HG02678 (cell line): ENCODE data around the gene PER1.

Experiments used
- ATAC-seq: cut with Tn5 transposase; IDR thresholded peaks from one replicate; pipeline ENCODE4 v1.9.1; 2021; ENCODE audit warnings: mild to moderate bottlenecking, moderate library complexity; ENCODE audit not compliant: unreplicated experiment

PER1 gene

GRCh38 chr17:8153525-8153956, 1.3 kb upstream of the PER1 start:
- no peak for ATAC-seq

- no peak for ATAC-seq
Measured at GRCh38 chr17:8153031-8153451, 837 bp upstream of the PER1 start.

DNA sequence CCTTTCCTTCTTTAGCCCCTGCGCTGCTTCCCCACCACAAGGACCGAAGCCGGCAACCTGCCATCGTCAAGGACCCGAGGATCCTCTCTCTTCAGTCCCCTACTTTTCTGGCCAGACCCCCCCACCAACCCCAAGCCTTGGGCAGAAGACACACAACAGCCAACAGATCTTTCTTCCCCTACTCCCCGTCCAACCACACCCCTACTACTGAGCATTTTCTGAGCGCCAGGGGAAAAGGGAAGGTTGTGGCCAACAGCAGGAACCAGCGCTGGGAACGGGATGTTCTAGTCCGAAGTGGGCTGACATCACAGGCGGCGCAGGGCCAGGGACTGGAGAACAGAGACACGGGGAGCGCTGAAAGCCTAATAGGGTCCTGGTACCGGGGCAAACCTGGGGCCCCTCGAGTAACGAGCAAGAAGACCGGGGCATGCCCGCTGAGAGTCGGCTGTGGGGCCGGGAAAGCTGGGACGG, 528 bp downstream of the PER1 start:
- no peak for ATAC-seq

DNA sequence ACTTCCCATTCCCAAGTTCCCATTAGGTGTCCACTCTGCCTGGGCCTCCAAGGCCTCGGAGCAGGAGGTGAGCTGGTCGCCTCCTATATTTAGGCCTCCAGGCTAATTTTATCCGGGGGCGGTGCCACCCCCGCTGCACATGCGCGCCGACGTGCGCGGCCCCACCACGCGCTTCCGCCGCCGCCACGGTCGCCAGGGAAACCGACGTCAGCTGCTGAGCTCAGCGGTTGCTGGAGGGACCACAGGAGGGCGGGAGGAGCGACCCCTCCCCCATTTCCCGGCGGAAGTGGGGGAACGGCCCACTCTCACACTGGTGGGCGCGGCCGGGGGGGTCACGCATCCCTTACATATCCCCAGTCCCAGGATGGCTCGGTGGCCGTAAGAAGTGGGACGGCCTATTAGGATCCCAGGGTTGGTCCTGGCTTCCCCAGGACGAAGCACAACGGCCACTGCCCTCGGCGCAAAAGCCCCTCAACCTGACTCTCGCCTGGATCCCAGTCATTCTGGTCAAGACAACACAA, 1.0 kb downstream of the PER1 start:
- ATAC-seq = peak; percentile 54

- no peak for ATAC-seq
Measured at GRCh38 chr17:8150194-8151119, 1.7 kb downstream of the PER1 start.

DNA sequence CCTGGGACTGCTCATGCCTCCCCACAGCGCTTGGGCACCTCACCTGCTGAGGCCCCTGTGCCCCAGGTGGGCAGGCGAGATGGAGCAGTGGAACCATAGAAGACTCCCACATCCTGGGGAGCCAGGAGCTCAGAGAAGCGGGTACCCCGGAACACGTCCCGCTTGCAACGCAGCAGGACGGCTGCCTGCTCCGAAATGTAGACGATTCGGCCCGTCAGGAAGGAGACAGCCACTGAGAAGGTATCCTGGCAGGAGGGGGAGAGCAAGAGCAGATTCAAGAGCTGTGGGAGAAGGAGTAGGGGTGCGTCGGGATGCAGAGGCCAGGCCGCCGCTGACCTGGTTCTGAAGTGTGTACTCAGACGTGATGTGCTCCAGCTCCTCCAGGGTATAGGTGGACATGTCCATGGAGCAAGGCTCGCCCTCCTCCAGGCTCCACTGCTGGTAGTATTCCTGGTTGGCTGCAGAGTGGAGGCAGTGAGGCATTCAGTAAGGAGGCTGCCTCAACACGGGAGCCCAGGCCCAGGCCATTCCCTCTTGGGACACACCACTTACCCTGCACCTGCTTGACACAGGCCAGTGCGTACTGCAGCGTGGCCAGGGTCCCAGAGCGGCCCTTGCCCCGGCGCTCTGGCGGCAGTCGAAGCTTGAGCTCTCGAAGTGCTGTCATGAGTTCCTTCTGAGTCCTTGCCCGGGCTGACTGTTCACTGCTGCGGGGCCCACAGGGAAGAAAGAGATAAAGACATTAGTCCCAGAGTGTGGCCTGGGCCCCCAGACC, 2.6 kb downstream of the PER1 start:
- no peak for ATAC-seq

- ATAC-seq = no peak
Measured at GRCh38 chr17:8148560-8148959, 3.6 kb downstream of the PER1 start.

DNA sequence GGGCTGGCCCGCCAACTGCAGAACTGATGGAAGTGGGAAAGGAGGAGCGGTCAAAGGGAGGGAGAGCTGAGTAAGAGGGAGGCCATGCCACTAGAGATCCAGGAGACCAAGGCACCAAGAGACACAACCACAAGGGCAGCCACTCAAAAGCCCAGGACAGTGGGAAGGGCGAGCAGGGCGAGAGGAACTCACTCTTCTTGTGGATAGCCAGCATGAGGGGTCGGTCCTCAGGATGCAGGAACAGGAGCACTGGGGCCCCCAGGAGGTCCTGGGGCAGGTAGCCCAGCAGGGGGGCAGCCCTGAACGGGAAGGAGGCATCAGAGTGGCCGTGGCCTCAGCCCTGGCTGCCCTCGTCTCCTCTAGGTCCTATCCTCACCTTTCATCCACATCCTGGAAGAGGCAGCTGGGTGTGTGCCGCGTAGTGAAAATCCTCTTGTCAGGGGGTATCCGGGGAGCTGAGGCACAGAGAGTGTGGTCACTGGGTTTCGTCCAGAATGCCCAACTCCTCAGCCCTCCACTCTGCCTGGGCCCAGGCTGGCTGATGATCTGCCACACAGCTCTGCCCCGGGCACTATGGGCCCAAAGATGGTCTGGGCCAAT, 4.3 kb downstream of the PER1 start:
- no peak for ATAC-seq

GRCh38 chr17:8147141-8147804, 4.9 kb downstream of the PER1 start:
- no peak for ATAC-seq

GRCh38 chr17:8146381-8147140, 5.6 kb downstream of the PER1 start:
- ATAC-seq = no peak

- ATAC-seq = no peak
Measured at GRCh38 chr17:8145811-8146210, 6.4 kb downstream of the PER1 start.

GRCh38 chr17:8144401-8145231, 7.6 kb downstream of the PER1 start:
- ATAC-seq = no peak

DNA sequence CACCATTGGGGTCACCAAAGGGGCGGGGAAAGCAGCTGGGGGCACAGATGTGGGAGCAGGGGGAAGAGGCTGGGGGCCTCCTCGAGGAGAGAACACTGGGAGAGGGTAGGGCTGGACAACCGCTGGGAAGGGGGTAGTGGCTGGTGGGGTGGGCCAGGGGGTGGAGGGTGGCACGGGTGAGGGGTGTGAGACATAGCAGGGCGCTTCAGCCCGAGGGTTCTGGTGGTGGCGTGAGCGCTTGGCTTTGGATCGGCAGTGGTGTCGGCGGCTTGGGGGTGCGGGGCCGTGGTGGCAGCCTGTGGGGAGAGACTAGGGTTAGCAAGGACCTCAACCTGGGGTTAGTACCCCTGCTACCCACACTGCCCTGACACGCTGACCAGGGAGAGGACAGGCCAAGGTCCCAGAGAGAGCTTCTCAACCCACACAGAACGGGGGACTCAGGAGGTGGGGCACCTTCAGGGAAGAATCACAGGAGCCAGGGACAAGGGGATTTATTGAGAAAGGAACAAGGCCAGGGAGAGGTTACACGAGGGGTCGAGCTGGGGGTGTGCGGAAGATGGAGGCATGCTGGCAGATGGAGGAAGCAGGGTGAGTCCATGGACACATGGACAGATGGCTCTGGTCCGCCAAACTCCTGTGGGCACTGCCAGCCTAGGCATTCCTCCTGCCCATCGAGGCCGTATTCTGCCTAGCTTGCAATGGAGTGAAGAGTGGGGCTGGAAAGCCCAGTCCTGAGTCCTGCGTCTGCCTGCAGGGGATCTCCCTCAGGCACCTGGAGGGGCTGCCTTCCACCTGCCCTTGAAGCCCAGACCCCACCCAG, 8.4 kb downstream of the PER1 start:
- ATAC-seq = no peak

DNA sequence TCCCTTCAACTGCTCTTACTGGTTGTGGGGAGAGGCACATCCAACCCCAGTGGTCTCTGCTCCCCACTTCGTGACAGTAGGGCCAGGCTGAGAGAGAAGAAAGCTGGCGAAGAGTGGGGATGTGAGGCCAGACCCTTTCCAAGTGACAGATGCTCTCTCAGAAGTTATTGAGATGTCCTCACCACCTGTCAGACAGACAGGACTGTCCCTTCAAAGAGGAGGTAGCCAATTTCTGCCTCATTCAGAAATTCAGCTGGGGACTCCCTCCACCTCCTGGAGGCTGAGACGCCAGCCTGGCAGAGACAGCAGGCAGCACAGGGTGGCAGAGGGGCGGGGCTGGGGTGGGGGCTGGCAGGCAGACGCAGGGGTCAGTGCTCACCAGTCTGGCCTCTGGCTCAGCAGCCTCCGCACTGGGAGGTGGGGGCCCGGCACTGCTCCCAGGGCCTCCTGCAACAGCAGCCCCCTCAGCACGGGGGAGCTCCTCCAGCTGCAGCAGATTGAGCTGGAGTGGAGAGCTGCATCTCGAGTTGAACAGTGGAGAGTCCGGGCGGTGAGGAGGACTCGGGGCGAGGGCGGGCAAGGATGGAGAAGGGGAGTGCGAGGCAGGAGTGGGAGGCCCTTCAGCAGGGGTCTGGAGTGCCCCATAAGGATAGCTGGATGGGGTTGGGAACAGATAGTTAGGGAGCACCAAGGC, 9.2 kb downstream of the PER1 start:
- ATAC-seq = no peak

DNA sequence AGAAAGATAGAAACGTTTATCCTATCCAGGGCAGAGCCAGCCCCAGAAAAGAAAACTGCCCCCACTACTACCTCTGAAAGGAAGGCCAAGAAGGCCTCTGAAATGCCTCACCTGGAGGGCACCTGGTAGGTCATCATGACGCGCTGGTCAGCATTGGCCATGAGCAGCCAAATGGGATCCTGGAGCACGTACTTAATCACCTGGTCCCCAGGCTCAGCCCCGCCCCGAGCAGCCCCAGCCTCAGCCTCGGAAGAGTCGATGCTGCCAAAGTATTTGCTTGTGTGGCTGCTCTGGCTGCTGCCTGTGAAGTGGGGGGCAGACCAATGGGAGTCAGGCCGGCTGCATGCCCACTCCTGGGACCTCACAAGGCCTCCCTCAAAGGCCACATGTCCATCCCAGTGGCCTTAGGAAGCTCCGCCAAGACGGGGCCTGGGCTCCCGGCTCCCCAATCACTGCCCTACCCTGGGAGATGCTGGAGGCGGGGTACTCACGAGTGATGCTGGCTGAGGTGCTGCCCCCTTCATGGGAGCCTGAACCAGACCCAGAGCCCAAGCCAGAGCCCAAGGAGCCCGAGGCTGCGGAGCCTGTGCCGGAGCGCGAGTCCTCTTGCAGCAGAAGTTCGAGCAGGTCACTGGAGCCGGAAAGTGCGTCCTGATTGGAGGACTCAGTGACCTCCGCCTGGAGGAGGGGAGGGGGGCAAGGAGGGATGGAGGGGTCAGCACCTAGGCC, 9.9 kb downstream of the PER1 start:
- ATAC-seq = no peak

- no peak for ATAC-seq
Measured at GRCh38 chr17:8141741-8142140, 10.5 kb downstream of the PER1 start.

- no peak for ATAC-seq
Measured at GRCh38 chr17:8141045-8141444, 11.2 kb downstream of the PER1 start.
